GM12892 (cell line): ENCODE results near the gene NFATC1.

Experiments
- POLR2A ChIP-seq: IDR thresholded peaks from 2 replicates; pipeline ENCODE4 v1.6.1; 2011; ENCODE audit warnings: low read depth, low read length, control low read depth
- POLR2AphosphoS5 ChIP-seq: IDR thresholded peaks from 2 replicates; pipeline ENCODE4 v1.6.1; 2011; ENCODE audit warnings: low read depth, low read length, control low read depth
- TAF1 ChIP-seq: IDR thresholded peaks from 2 replicates; pipeline ENCODE4 v1.6.1; 2011; ENCODE audit warnings: low read depth, mild to moderate bottlenecking, control low read depth, low read length, borderline replicate concordance

- no peak for TF ChIP-seq POLR2A
- TF ChIP-seq TAF1, result no peak
- no peak for TF ChIP-seq POLR2AphosphoS5
These were observed 43.3 kb upstream of the NFATC1 start for GRCh38 chr18:79352432-79352831.
